Lower lobe of right lung (tissue), 2 donors: ENCODE measurements around the gene FGR. TPM values are rescaled to one million over a fixed set of nuclear protein-coding genes. Genes with fewer than 3 reads are reported as not detected.

Experiments used
- ATAC-seq, 2 donors: fragments of 200-7000 bp; cut with Tn5 transposase; one replicate each; pipeline ENCODE4 v1.9.1; 2020 to 2022; ENCODE audit warnings: mild to moderate bottlenecking in 2 of 2, moderate library complexity in 2 of 2
- DNase-seq: peaks from one replicate; pipeline ENCODE4 v3.0.0-alpha.2; 2020
- H3K27ac ChIP-seq: fragments of 200-600 bp; one replicate; pipeline ENCODE4 v1.8.0; 2022
- H3K27me3 ChIP-seq: fragments of 200-600 bp; one replicate; pipeline ENCODE4 v1.8.0; 2022; ENCODE audit warnings: low read depth
- H3K36me3 ChIP-seq: fragments of 200-600 bp; one replicate; pipeline ENCODE4 v1.8.0; 2022; ENCODE audit warnings: mild to moderate bottlenecking
- H3K4me1 ChIP-seq: fragments of 200-600 bp; one replicate; pipeline ENCODE4 v1.8.0; 2022
- H3K4me3 ChIP-seq: fragments of 200-600 bp; one replicate; pipeline ENCODE4 v1.8.0; 2022; ENCODE audit warnings: mild to moderate bottlenecking
- H3K9me3 ChIP-seq: fragments of 200-600 bp; one replicate; pipeline ENCODE4 v1.8.0; 2022
- CTCF ChIP-seq: fragments of 200-600 bp; IDR thresholded peaks from one replicate; pipeline ENCODE4 v1.8.0; 2022; ENCODE audit warnings: antibody characterized with exemption, mild to moderate bottlenecking
- intact Hi-C: fragments of 100-400 bp; cut with DNase I; formaldehyde crosslinking; loops from one replicate; pipeline ENCODE4 v1.11.0; 2022
- total RNA-seq: library from RNA; stranded (reverse); fragmentation: NEBNext Ultra II Directional; extraction: Animal tissue kit (Norgen Biotek cat#: 25700); gene quantifications from one replicate; pipeline ENCODE4 v1.2.1, GENCODE V29; 2021
- donor health status: DM: no; HTN: yes; CAD: no; lungs with severe emphysema.

FGR gene
- total RNA-seq, 1 donor from 2014 or later = 193 TPM

DNA sequence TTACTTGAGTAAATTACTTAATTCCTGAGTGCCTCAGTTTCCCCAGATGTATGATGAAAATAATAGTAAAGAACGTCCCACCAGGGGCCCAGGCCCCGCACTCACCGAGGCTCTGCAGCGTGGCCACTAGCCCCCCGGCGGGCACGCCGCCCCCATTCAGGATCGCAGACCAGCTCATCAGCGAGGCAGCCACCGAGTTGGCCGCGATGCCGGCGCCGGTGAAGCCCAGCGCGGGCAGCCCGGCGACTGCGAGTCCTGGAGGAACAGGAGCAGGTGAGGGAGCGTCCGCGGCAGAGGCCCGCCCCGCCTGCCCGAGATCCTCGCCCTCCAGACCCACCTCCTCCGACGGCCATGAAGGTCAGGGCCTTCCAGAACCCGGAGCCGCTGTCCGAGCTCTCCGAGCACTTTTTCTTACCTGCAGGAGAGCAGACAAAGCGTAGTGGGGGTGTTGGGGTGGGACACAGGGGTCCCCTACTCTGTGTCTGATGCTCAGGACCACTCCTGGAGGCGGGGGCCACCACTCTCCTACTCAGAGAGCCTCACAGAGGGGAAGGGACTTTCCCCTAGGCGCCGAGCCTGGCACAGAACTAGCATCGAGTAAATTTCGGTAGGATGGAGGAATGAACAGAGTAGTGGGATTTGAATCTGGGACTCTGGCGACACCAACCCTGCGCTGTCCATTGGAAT is 33.3 kb upstream of the FGR start:
- Histone ChIP-seq H3K4me3 (no peak overlapping the region), H3K9me3 (no peaks in the 10 kb centered on the region), H3K27ac (no peak overlapping the region), H3K36me3 (peaks cover 13% of the 10 kb centered on the region), H3K27me3 (no peaks in the 10 kb centered on the region), H3K4me1 (peaks cover 38% of the 10 kb centered on the region)
- DNase-seq (no peak), ATAC-seq (no peak)
- intact Hi-C loops = no loop called here
- no peak for TF ChIP-seq CTCF

- no peaks in the 10 kb centered on the region for H3K27me3 ChIP-seq
- ATAC-seq (no peak), DNase-seq (no peak)
- H3K27ac ChIP-seq = no peak overlapping the region
- intact Hi-C loops = no loop called here
- no peak overlapping the region for H3K4me3 ChIP-seq
- H3K4me1 ChIP-seq = peaks cover 38% of the 10 kb centered on the region
- H3K9me3 ChIP-seq = no peaks in the 10 kb centered on the region
- H3K36me3 ChIP-seq = peaks cover 13% of the 10 kb centered on the region
- no peak for TF ChIP-seq CTCF
Observed at GRCh38 chr1:27666791-27667254, 31.8 kb upstream of the FGR start.

DNA sequence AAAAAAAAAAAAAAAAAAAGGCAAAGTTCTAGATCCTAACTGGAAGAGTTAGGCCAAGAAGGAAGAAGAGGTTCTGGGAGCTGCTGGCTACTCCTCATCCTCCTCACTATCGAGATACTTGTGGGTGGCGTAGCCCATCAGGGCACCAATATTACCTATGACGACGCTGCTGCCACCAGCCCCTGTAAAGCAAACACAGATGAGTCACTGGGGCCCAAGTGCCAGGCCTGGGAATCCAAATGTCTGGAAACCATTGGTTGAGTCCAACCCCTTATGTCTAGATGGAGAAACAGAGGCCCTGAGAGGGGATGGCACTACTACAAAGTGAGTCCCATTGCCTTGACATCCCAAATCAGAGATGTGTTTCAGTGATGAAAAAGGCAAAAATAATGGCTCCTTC is 31.3 kb upstream of the FGR start:
- no peak for TF ChIP-seq CTCF
- no peaks in the 10 kb centered on the region for H3K27me3 ChIP-seq
- intact Hi-C loops = no loop called here
- no peaks in the 10 kb centered on the region for H3K9me3 ChIP-seq
- peaks cover 34% of the 10 kb centered on the region for H3K4me1 ChIP-seq
- H3K4me3 ChIP-seq = no peak overlapping the region
- no peak for DNase-seq
- H3K27ac ChIP-seq = no peak overlapping the region
- ATAC-seq = no peak
- H3K36me3 ChIP-seq = peaks cover 13% of the 10 kb centered on the region

- Histone ChIP-seq H3K4me1 (peaks cover 34% of the 10 kb centered on the region), H3K4me3 (no peak overlapping the region), H3K27ac (no peak overlapping the region), H3K27me3 (no peaks in the 10 kb centered on the region), H3K9me3 (no peaks in the 10 kb centered on the region), H3K36me3 (peaks cover 13% of the 10 kb centered on the region)
- intact Hi-C loops = no loop called here
- ATAC-seq (no peak), DNase-seq (no peak)
- no peak for TF ChIP-seq CTCF
Observed at GRCh38 chr1:27665016-27665651, 30.1 kb upstream of the FGR start.

DNA sequence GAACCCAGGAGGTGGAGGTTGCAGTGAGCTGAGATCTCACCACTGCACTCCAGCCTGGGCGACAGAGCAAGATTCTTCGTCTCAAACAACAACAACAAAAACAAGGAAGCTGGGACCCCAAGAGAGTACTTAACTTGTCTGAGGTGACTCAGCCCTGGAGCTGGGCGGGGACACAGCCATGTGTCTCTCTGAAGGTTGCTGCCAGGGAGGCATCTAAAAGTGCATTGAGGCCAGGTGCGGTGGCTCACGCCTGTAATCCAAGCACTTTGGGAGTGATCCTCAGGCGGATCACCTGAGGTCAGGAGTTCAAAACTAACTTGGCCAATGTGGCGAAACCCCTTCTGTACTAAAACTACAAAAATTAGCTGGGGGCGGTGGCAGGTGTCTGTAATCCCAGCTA is 29.3 kb upstream of the FGR start:
- intact Hi-C loops = loop anchor here (5.0 kb wide), 1 partner anchor 57 kb away; no protein-coding TSS in a partner anchor
- Histone ChIP-seq H3K9me3 (no peaks in the 10 kb centered on the region), H3K36me3 (peaks cover 13% of the 10 kb centered on the region), H3K27me3 (no peaks in the 10 kb centered on the region), H3K27ac (no peak overlapping the region), H3K4me3 (no peak overlapping the region), H3K4me1 (peaks cover 30% of the 10 kb centered on the region)
- TF ChIP-seq CTCF = no peak
- ATAC-seq = no peak
- no peak for DNase-seq
